Pulmonary artery endothelial cell (primary cell): ENCODE measurements around the gene H2BK1. TPM values are rescaled to one million over a fixed set of nuclear protein-coding genes. Genes with fewer than 3 reads are reported as not detected.

ENCODE experiments used
- total RNA-seq: library from RNA; depleted of rRNA; stranded (reverse); fragments of >200 nt; gene quantifications from 2 replicates; pipeline ENCODE4 v1.2.3, GENCODE V29; 2014

The H2BK1 gene
- total RNA-seq, 1 donor from 2014 or later = not detected

Other genes starting within 250 kb of the H2BK1 start
- 0.07 TPM in 1 of 2 replicates, not detected in the other for gene KCNH2, start 232.2 kb downstream of the H2BK1 start, total RNA-seq
- 58.3 and 67.0 TPM in 2 replicates for gene NOS3, start 219.5 kb downstream of the H2BK1 start, total RNA-seq
- gene ATG9B, start 186.0 kb downstream of the H2BK1 start, total RNA-seq = under 0.01 TPM in 1 of 2 replicates, not detected in the other
- 26.4 and 37.9 TPM in 2 replicates for gene ABCB8, start 182.0 kb downstream of the H2BK1 start, total RNA-seq
- 0.07 TPM in 2 replicates for gene ASIC3, start 162.0 kb downstream of the H2BK1 start, total RNA-seq
- gene CDK5, start 152.6 kb downstream of the H2BK1 start, total RNA-seq = 18.2 and 19.1 TPM in 2 replicates
- 64.6 and 79.7 TPM in 2 replicates for gene SLC4A2, start 150.9 kb downstream of the H2BK1 start, total RNA-seq
- 67.0 and 75.0 TPM in 2 replicates for gene FASTK, start 129.7 kb downstream of the H2BK1 start, total RNA-seq
- gene TMUB1, start 127.0 kb downstream of the H2BK1 start, total RNA-seq = 18.0 and 19.6 TPM in 2 replicates
- 52.1 and 61.4 TPM in 2 replicates for gene AGAP3, start 124.0 kb downstream of the H2BK1 start, total RNA-seq
- not detected in 2 replicates for gene GBX1, start 42.8 kb downstream of the H2BK1 start, total RNA-seq
- not detected in 2 replicates for gene ASB10, start 23.2 kb downstream of the H2BK1 start, total RNA-seq
- gene ABCF2, start 16.7 kb upstream of the H2BK1 start, total RNA-seq = 78.8 and 91.2 TPM in 2 replicates
- 57.7 and 71.3 TPM in 2 replicates for gene CHPF2, start 22.0 kb upstream of the H2BK1 start, total RNA-seq
- 3.8 and 6.7 TPM in 2 replicates for gene SMARCD3, start 38.2 kb upstream of the H2BK1 start, total RNA-seq
- 37.1 and 45.3 TPM in 2 replicates for gene NUB1, start 131.3 kb upstream of the H2BK1 start, total RNA-seq
- not detected in 2 replicates for gene WDR86, start 199.6 kb upstream of the H2BK1 start, total RNA-seq
- not detected in 2 replicates for gene CRYGN, start 229.7 kb upstream of the H2BK1 start, total RNA-seq